K562 (cell line): ENCODE measurements around the gene PCGF6. TPM values are rescaled to one million over a fixed set of nuclear protein-coding genes. Genes with fewer than 3 reads are reported as not detected.
A peak's percentile ranks its signal among the peaks of the same experiment; 100 is the strongest.

Source experiments
- BMI1 ChIP-seq: fragments of 150-350 bp; IDR thresholded peaks from 2 replicates; pipeline ENCODE4 v1.6.1; 2014; ENCODE audit warnings: low read length
- GATAD2B ChIP-seq: fragments of 450-650 bp; IDR thresholded peaks from 2 replicates; pipeline ENCODE4 v1.6.1; 2017; ENCODE audit warnings: mild to moderate bottlenecking, borderline replicate concordance
- GTF2A2 ChIP-seq: IDR thresholded peaks from 2 replicates; pipeline ENCODE4 v1.6.1; 2016; ENCODE audit warnings: mild to moderate bottlenecking, missing genetic modification characterization, missing compliant biosample characterization
- GTF2F1 ChIP-seq: IDR thresholded peaks from 2 replicates; pipeline ENCODE4 v1.6.1; 2011; ENCODE audit warnings: low read depth, low read length, improper control_type of control experiment
- IFI16 ChIP-seq: fragments of 250-450 bp; sonication (Bioruptor Pico); IDR thresholded peaks from 2 replicates; pipeline ENCODE4 v2.1.2; 2022; ENCODE audit warnings: mild to moderate bottlenecking, inconsistent platforms
- MTA1 ChIP-seq: fragments of 450-650 bp; IDR thresholded peaks from 2 replicates; pipeline ENCODE4 v1.6.1; 2017; ENCODE audit warnings: borderline replicate concordance
- NCOA4 ChIP-seq: fragments of 450-650 bp; IDR thresholded peaks from 2 replicates; pipeline ENCODE4 v1.6.1; 2018; ENCODE audit warnings: mild to moderate bottlenecking; ENCODE audit not compliant: partially characterized antibody
- NFIC ChIP-seq: fragments of 450-650 bp; IDR thresholded peaks from 2 replicates; pipeline ENCODE4 v1.6.1; 2017; ENCODE audit warnings: mild to moderate bottlenecking, inconsistent platforms
- NR3C1 ChIP-seq: sonication (generic); formaldehyde crosslinking; IDR thresholded peaks from 2 replicates; pipeline ENCODE4 v1.8.1; 2022; ENCODE audit warnings: missing genetic modification reagents
- RB1 ChIP-seq: fragments of 450-650 bp; IDR thresholded peaks from 2 replicates; pipeline ENCODE4 v1.6.1; 2017; ENCODE audit warnings: low read depth, mild to moderate bottlenecking
- TAF9B ChIP-seq: fragments of 450-650 bp; IDR thresholded peaks from 2 replicates; pipeline ENCODE4 v1.6.1; 2018; ENCODE audit warnings: mild to moderate bottlenecking; ENCODE audit not compliant: partially characterized antibody
- TARDBP ChIP-seq: fragments of 450-650 bp; IDR thresholded peaks from 2 replicates; pipeline ENCODE4 v1.6.1; 2016
- ZBTB7A ChIP-seq: IDR thresholded peaks from 2 replicates; pipeline ENCODE4 v1.6.1; 2011; ENCODE audit warnings: low read depth, mild to moderate bottlenecking, low read length, moderate library complexity, borderline replicate concordance; ENCODE audit not compliant: control insufficient read depth
- ZNF121 ChIP-seq: sonication (generic); formaldehyde crosslinking; conservative IDR thresholded peaks from 2 replicates; pipeline ENCODE4 v1.8.0; 2022; ENCODE audit warnings: missing genetic modification reagents
- ZNF507 ChIP-seq: conservative IDR thresholded peaks from 2 replicates; pipeline ENCODE4 v1.6.1; 2017; ENCODE audit warnings: missing genetic modification characterization, missing compliant biosample characterization
- ZNF551 ChIP-seq: fragments of 250-450 bp; sonication (Bioruptor Pico); IDR thresholded peaks from 2 replicates; pipeline ENCODE4 v1.5.0; 2021; ENCODE audit warnings: mild to moderate bottlenecking, moderate library complexity
- polyA plus RNA-seq, 8 experiments: library from polyadenylated mRNA; depleted of rRNA in 4 of 8; stranded (reverse) in 5 of 8; unstranded in 3 of 8; fragments of >200 nt; fragmentation: Nextera tagmentation in 2 of 8; fragmentation: Illumina TruSeq in 1 of 8; extraction: Ambion mirVana in 2 of 8; extraction: Trizol in 1 of 8; gene quantifications; 2 replicates each; pipeline versions ENCODE4 v1.2.1 to v1.2.3, GENCODE V29; 2011 to 2014; ENCODE audit warnings: inconsistent platforms in 1 of 8, missing spikeins in 1 of 8
- total RNA-seq, 7 experiments: library from RNA; depleted of rRNA in 6 of 7; stranded (reverse); fragments of >200 nt in 6 of 7; fragmentation: Illumina TruSeq in 2 of 7; extraction: Trizol in 2 of 7; gene quantifications; 2 replicates each; pipeline versions ENCODE4 v1.2.1 to v1.2.3, GENCODE V29; 2011 to 2021; ENCODE audit warnings: low replicate concordance in 1 of 7
- TF ChIP-seq, protein P1 (sequence below): fragments of 450-650 bp; formaldehyde crosslinking; IDR thresholded peaks from 2 replicates; pipeline ENCODE4 v1.4.0; 2022; ENCODE audit warnings: missing genetic modification characterization
- TF ChIP-seq, protein P2 (sequence below), 2 experiments: fragments of 450-650 bp; formaldehyde crosslinking in 1 of 2; IDR thresholded peaks; 2 replicates each; pipeline versions ENCODE4 v1.4.0 to v1.6.1; 2014 to 2020; ENCODE audit warnings: mild to moderate bottlenecking in 2 of 2, borderline replicate concordance in 1 of 2, low read depth in 1 of 2
- TF ChIP-seq, protein P3 (sequence below): fragments of 250-450 bp; sonication (Bioruptor Pico); IDR thresholded peaks from 2 replicates; pipeline ENCODE4 v1.8.0; 2022; ENCODE audit warnings: inconsistent platforms, mild to moderate bottlenecking, moderate library complexity, borderline replicate concordance

PCGF6 gene
- total and polyA plus RNA-seq, 9 of the 15 experiments (the other 6 are each of a cell fraction or from before 2014, with no cell fraction given), result 8.4 to 24.6 (median 20.6) TPM

DNA sequence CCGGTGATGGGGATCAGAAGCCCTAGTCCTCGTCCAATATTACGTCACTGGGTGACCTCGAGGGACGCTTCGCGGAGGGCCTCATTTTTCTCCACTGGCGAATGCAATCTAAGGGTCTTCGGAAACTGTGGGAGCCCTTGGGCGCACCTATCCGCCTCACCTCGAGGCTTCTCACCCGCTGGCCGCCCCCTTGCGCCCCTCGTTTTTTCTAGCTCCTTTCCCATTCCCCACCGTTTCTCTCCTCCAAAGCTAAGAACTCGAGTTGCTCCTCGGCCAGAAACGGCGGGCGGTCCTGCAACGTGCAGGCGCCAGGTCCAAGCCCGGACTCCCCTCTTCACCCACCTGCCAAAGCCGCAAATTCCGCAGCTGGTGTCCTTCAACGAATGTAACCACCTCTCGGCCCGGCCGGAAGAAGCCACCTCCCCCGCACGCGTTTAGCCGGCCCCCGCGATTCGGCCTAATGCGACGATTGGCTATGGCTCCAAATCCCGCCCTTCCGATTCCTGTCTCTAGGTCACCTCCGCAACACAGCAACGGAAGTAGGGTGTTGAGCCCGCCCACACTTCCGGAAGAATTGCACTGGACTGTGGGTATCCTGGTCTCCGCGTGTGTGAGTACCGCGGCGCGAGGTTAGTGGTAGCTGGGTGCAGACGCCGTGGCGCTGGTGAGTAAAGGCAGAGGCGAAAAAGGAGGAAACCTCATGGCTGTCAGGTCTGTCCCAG lies 45.3 kb upstream of the PCGF6 start, which contains the start of the genes ATP5MK and PDCD11 (continued):
- TF ChIP-seq NR3C1 (CRISPR knock-in tag), result no peak
- TF ChIP-seq ZNF551 (CRISPR knock-in tag), result no peak
- no peak for TF ChIP-seq IFI16
- TF ChIP-seq, protein P1, sequence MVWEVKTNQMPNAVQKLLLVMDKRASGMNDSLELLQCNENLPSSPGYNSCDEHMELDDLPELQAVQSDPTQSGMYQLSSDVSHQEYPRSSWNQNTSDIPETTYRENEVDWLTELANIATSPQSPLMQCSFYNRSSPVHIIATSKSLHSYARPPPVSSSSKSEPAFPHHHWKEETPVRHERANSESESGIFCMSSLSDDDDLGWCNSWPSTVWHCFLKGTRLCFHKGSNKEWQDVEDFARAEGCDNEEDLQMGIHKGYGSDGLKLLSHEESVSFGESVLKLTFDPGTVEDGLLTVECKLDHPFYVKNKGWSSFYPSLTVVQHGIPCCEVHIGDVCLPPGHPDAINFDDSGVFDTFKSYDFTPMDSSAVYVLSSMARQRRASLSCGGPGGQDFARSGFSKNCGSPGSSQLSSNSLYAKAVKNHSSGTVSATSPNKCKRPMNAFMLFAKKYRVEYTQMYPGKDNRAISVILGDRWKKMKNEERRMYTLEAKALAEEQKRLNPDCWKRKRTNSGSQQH (CRISPR knock-in tag), result no peak
- TF ChIP-seq, protein P2, sequence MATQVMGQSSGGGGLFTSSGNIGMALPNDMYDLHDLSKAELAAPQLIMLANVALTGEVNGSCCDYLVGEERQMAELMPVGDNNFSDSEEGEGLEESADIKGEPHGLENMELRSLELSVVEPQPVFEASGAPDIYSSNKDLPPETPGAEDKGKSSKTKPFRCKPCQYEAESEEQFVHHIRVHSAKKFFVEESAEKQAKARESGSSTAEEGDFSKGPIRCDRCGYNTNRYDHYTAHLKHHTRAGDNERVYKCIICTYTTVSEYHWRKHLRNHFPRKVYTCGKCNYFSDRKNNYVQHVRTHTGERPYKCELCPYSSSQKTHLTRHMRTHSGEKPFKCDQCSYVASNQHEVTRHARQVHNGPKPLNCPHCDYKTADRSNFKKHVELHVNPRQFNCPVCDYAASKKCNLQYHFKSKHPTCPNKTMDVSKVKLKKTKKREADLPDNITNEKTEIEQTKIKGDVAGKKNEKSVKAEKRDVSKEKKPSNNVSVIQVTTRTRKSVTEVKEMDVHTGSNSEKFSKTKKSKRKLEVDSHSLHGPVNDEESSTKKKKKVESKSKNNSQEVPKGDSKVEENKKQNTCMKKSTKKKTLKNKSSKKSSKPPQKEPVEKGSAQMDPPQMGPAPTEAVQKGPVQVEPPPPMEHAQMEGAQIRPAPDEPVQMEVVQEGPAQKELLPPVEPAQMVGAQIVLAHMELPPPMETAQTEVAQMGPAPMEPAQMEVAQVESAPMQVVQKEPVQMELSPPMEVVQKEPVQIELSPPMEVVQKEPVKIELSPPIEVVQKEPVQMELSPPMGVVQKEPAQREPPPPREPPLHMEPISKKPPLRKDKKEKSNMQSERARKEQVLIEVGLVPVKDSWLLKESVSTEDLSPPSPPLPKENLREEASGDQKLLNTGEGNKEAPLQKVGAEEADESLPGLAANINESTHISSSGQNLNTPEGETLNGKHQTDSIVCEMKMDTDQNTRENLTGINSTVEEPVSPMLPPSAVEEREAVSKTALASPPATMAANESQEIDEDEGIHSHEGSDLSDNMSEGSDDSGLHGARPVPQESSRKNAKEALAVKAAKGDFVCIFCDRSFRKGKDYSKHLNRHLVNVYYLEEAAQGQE (IDR thresholded peaks at IDR 0.05; ENCODE audit: borderline replicate concordance), result no peak
- TF ChIP-seq, protein P2 (CRISPR knock-in tag; IDR thresholded peaks at IDR 0.05; ENCODE audit: low read depth), result no peak
- peak; percentile 19 for TF ChIP-seq RB1
- TF ChIP-seq TARDBP, result no peak
- TF ChIP-seq TAF9B, result peak; percentile 73
- peak; percentile 26; the same call in 1 of the 2 replicates for TF ChIP-seq ZBTB7A
- no peak for TF ChIP-seq NFIC
- TF ChIP-seq GTF2A2 (tag), result no peak
- no peak for TF ChIP-seq GATAD2B
- no peak for TF ChIP-seq BMI1
- no peak for TF ChIP-seq MTA1
- TF ChIP-seq ZNF121 (CRISPR knock-in tag), result no peak
- no peak for TF ChIP-seq GTF2F1
- TF ChIP-seq ZNF507, result no peak
- no peak for TF ChIP-seq NCOA4
- TF ChIP-seq, protein P3, sequence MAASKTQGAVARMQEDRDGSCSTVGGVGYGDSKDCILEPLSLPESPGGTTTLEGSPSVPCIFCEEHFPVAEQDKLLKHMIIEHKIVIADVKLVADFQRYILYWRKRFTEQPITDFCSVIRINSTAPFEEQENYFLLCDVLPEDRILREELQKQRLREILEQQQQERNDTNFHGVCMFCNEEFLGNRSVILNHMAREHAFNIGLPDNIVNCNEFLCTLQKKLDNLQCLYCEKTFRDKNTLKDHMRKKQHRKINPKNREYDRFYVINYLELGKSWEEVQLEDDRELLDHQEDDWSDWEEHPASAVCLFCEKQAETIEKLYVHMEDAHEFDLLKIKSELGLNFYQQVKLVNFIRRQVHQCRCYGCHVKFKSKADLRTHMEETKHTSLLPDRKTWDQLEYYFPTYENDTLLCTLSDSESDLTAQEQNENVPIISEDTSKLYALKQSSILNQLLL (CRISPR knock-in tag), result no peak
